ENCODE results near the gene STX18. TPM values are rescaled to one million over a fixed set of nuclear protein-coding genes. Genes with fewer than 3 reads are reported as not detected.
A peak's percentile ranks its signal among the peaks of the same experiment; 100 is the strongest.

STX18 gene
- total RNA-seq, 1 experiment from 2014 or later = 36.5 TPM

DNA sequence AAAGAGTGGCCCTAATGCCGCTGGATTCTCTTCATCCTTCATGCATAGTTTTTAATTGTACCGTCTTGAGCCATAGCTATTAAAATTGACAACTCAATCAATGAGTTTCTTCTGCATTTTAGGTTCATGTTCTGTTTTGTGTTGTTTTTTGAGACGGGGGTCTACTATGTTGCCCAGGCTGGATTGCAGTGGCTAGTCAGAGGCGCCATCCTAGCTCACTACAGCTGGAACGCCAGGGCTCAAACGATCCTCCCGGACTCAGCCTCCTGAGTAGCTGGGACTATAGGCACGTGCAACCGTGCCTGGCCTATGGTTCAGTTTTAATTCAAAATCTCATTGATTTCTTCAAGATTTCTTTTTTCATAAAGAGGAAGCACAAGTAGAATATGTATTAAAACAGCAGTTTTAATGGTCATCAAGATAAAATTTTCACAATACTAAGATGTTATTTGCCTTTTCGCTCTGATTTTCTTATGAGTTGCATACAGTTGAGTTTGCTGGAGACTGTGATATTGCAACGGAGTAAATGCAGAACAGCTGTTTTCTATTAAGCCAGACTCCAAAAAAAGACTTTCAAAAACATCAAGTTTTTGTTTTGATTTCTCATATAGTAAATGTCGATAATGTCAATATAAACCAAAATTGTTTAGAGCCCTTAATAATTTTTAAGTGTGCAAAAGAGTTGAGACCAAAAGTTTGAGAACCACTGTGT, 1.1 kb upstream of the STX18 start:
- Mint-ChIP-seq H3K36me3 (ENCODE audit: insufficient read depth, unreplicated experiment) (peaks cover 37% of the 10 kb centered on the region), H3K4me1 (ENCODE audit: low read depth, unreplicated experiment) (peaks cover 8% of the 10 kb centered on the region), H3K27ac (ENCODE audit: unreplicated experiment) (peak overlapping the region; percentile 95), H3K9me3 (ENCODE audit: unreplicated experiment) (no peaks in the 10 kb centered on the region), H3K27me3 (ENCODE audit: insufficient read depth, unreplicated experiment) (no peaks in the 10 kb centered on the region), H3K4me3 (ENCODE audit: unreplicated experiment) (peak overlapping the region; percentile 86)
- H3K36me3 ChIP-seq (ENCODE audit: control insufficient read depth, insufficient read depth, low read length) = no peaks in the 10 kb centered on the region
- no peaks in the 10 kb centered on the region for H3K27me3 ChIP-seq (replicated peaks; ENCODE audit: control insufficient read depth, insufficient read depth, low read length)
- H3K4me1 ChIP-seq = peaks cover 6% of the 10 kb centered on the region; the same call in 1 of the 2 replicates
- TF ChIP-seq, protein P1, sequence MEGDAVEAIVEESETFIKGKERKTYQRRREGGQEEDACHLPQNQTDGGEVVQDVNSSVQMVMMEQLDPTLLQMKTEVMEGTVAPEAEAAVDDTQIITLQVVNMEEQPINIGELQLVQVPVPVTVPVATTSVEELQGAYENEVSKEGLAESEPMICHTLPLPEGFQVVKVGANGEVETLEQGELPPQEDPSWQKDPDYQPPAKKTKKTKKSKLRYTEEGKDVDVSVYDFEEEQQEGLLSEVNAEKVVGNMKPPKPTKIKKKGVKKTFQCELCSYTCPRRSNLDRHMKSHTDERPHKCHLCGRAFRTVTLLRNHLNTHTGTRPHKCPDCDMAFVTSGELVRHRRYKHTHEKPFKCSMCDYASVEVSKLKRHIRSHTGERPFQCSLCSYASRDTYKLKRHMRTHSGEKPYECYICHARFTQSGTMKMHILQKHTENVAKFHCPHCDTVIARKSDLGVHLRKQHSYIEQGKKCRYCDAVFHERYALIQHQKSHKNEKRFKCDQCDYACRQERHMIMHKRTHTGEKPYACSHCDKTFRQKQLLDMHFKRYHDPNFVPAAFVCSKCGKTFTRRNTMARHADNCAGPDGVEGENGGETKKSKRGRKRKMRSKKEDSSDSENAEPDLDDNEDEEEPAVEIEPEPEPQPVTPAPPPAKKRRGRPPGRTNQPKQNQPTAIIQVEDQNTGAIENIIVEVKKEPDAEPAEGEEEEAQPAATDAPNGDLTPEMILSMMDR (IDR thresholded peaks at IDR 0.05; ENCODE audit: insufficient read depth in 1 of 2, low read depth in 1 of 2, low read length in 1 of 2, severe bottlenecking in 1 of 2, unreplicated experiment in 1 of 2) = no peak
- ChIA-PET CTCF (interaction anchor here (0.7 to 1.4 kb wide), 5 partner anchors 12 to 62 kb away, joined by 3 to 6 read pairs (median 3); no protein-coding TSS in a partner anchor), POLR2A (interaction anchor here (1.3 kb wide), 1 partner anchor 32 kb away, joined by 4 read pairs; no protein-coding TSS in a partner anchor)
- intact Hi-C loops (cut with micrococcal nuclease; ENCODE audit: unreplicated experiment) = loop anchor here (5.0 kb wide), 1 partner anchor 56 kb away; no protein-coding TSS in a partner anchor
- H3K9me3 ChIP-seq = no peaks in the 10 kb centered on the region
- H3K4me3 ChIP-seq (ENCODE audit: low read depth, low read length) = peak overlapping the region; percentile 88
- BruUV-seq (replicated peaks) = TSS peak; percentile 61
- DNase-seq = peak in 1 of 2 experiments; percentile 19

DNA sequence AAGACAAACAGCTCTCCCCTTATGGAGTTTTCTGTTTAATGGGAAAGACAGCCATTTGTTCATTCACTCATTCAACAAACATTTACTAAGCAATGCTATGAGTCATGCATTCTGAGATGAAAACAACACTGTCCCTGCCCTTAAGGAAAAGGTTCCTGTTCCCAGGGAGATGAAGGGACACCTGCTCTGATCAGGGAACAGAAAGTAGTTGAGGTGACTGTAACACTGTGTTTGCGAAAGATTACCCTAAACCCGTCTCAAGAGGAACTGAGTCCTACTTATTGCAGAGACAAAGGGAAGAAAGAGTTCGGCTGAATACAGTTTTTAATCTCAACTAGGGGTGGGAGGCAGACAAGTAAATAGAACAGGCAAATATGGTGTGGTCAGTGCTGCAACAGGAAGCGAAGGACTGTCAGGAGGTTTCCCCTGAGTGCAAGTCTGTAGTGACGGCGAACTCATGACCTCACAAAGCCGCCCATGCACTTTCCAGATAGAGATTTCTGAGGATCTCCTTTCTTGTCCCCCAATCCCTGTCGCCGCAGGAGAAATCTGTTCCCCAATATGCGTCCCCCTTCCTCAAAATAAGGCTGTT, 712 bp downstream of the STX18 start:
- Mint-ChIP-seq H3K4me1 (ENCODE audit: low read depth, unreplicated experiment) (peaks cover 8% of the 10 kb centered on the region), H3K9me3 (ENCODE audit: unreplicated experiment) (no peaks in the 10 kb centered on the region), H3K4me3 (ENCODE audit: unreplicated experiment) (peak overlapping the region; percentile 86), H3K27ac (ENCODE audit: unreplicated experiment) (peak overlapping the region; percentile 95), H3K36me3 (ENCODE audit: insufficient read depth, unreplicated experiment) (peaks cover 23% of the 10 kb centered on the region), H3K27me3 (ENCODE audit: insufficient read depth, unreplicated experiment) (no peaks in the 10 kb centered on the region)
- POLR2A ChIA-PET = interaction anchor here (1.0 kb wide), 1 partner anchor 15 kb away, joined by 4 read pairs; no protein-coding TSS in a partner anchor
- Histone ChIP-seq H3K4me3 (ENCODE audit: low read depth, low read length) (peak overlapping the region; percentile 88), H3K9me3 (no peaks in the 10 kb centered on the region), H3K4me1 (peaks cover 6% of the 10 kb centered on the region; the same call in 1 of the 2 replicates), H3K27me3 (replicated peaks; ENCODE audit: control insufficient read depth, insufficient read depth, low read length) (no peaks in the 10 kb centered on the region), H3K36me3 (ENCODE audit: control insufficient read depth, insufficient read depth, low read length) (no peaks in the 10 kb centered on the region)
- intact Hi-C loops (cut with micrococcal nuclease; ENCODE audit: unreplicated experiment) = loop anchor here (5.0 kb wide), 1 partner anchor 54 kb away; no protein-coding TSS in a partner anchor
- DNase-seq = peak; percentile 24 to 40
- no TSS peak for BruUV-seq (replicated peaks)
- TF ChIP-seq, protein P1 (IDR thresholded peaks at IDR 0.05; ENCODE audit: insufficient read depth in 1 of 2, low read depth in 1 of 2, low read length in 1 of 2, severe bottlenecking in 1 of 2, unreplicated experiment in 1 of 2) = no peak
- CTCF ChIA-PET = no interaction called here

DNA sequence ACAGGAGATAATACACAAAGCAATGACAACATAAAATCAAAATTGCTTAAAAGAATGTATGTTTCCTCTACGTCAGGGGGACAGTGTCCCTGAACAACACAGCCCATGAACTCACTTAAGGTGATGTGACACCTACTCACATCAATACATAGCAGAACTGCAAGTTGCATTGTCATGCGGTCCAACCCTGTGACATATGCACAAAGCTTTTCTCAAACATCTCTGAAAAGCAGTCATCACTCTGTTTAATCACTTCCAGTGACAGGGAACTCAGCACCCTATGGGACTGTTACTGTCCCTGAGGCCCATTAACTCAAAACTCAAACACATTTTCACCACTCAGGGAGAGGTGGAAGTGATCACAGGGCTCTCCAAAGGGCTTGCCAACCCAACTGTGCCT, 2.4 kb downstream of the STX18 start:
- no peaks in the 10 kb centered on the region for H3K9me3 Mint-ChIP-seq (ENCODE audit: unreplicated experiment)
- ChIA-PET CTCF (no interaction called here), POLR2A (no interaction called here)
- no peak for DNase-seq
- intact Hi-C loops (cut with micrococcal nuclease; ENCODE audit: unreplicated experiment) = no loop called here
- H3K9me3 ChIP-seq = no peaks in the 10 kb centered on the region
- no peaks in the 10 kb centered on the region for H3K27me3 ChIP-seq (replicated peaks; ENCODE audit: control insufficient read depth, insufficient read depth, low read length)
- no peak overlapping the region for H3K4me3 ChIP-seq (ENCODE audit: low read depth, low read length)
- H3K4me1 Mint-ChIP-seq (ENCODE audit: low read depth, unreplicated experiment) = peaks cover 17% of the 10 kb centered on the region
- no peaks in the 10 kb centered on the region for H3K36me3 ChIP-seq (ENCODE audit: control insufficient read depth, insufficient read depth, low read length)
- H3K4me1 ChIP-seq = peaks cover 6% of the 10 kb centered on the region; the same call in 1 of the 2 replicates
- H3K27me3 Mint-ChIP-seq (ENCODE audit: insufficient read depth, unreplicated experiment) = no peaks in the 10 kb centered on the region
- no TSS peak for BruUV-seq (replicated peaks)
- no peak overlapping the region for H3K4me3 Mint-ChIP-seq (ENCODE audit: unreplicated experiment)
- H3K27ac Mint-ChIP-seq (ENCODE audit: unreplicated experiment) = no peak overlapping the region
- peaks cover 12% of the 10 kb centered on the region for H3K36me3 Mint-ChIP-seq (ENCODE audit: insufficient read depth, unreplicated experiment)
- TF ChIP-seq, protein P1 (IDR thresholded peaks at IDR 0.05; ENCODE audit: insufficient read depth in 1 of 2, low read depth in 1 of 2, low read length in 1 of 2, severe bottlenecking in 1 of 2, unreplicated experiment in 1 of 2) = no peak
